Regular cardiac myocyte (primary cell): ENCODE results near the gene ATP6V0E1. TPM values are rescaled to one million over a fixed set of nuclear protein-coding genes. Genes with fewer than 3 reads are reported as not detected.

Experiments
- total RNA-seq: library from RNA; depleted of rRNA; stranded (reverse); fragments of >200 nt; gene quantifications from 2 replicates; pipeline ENCODE4 v1.2.3, GENCODE V29; 2014

ATP6V0E1 gene
- total RNA-seq: 248 and 351 TPM in 2 replicates

DNA sequence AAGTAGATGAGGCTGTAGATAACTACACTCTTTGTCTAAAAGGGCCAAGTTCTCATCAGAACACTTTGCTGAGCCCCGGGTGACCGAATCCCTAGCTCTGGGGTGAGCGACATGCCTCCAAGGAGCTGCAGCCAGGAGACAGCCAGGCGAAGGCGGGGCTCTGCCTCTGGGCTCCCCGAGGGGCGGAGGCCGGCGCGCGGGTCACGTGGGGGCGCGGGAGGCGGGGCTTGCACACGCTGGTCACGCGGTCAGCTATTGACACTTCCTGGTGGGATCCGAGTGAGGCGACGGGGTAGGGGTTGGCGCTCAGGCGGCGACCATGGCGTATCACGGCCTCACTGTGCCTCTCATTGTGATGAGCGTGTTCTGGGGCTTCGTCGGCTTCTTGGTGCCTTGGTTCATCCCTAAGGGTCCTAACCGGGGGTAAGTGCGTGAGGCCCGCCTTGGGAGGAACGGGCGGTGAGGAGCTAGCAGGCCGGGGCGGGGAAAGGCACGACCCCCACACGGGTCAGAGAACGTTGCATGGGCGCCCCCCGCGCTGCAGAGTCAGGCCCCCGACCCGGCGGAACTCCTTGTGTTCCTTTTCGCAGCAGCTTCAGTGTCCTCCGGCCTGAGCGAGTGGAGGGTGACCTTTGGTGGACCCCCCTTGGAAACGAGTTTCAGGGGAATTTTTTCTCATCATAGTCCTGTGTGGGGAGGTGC is at the start of gene ATP6V0E1:
TSS of gene ATP6V0E1 (plus strand) at position 230 of the 702 bp plus-strand sequence. CDS start at position 320, 90 bp downstream.

DNA sequence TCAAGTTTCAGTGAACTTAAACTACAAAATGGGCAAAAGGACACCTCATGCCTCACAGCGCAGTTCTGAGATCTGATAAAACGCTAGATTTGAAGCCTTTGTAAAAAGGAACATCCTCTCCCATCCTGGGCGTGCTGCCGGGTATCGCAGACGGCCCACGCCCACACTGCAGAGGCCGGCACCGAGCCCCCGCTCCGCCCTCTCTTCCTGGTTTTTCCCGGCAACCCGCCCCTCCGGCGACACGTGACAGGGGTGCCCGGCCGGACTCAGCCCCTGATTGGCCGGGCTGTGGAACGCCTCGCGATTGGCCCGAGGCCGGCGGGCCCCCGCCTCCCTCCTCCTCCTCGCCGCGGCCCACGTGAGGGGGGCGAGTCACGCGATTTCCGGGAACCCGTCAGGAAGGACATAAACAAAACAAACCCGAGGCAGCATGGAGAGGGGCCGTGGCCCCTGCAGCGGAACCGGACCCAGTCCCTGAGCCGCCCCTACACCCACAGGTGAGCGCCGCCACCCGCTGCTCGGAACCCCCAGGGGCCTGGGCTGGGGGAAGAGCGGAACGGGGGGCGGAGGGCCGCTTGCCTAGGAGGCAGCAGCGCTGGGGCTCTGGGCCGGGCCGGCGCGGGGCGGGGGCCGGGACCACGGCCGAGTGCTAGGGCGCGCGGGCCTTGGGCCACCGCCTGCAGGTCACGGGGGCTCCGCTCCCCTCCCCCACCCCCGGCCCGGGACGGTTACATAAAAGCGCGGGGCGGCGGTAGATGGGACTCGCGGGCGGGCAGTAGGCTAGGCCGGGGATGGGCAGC is 72.6 kb downstream of the ATP6V0E1 start, which contains the start of gene CREBRF:
TSS of gene CREBRF (plus strand) at position 370 of the 800 bp plus-strand sequence. CDS start 24,424 bp downstream, outside the sequence.

Other genes with a start within 250 kb of the ATP6V0E1 start
- 118 and 239 TPM in 2 replicates for gene DUSP1, start 212.6 kb upstream of the ATP6V0E1 start, total RNA-seq
- 136 and 152 TPM in 2 replicates for gene ERGIC1, start 149.5 kb upstream of the ATP6V0E1 start, total RNA-seq
- 34.4 and 80.1 TPM in 2 replicates for gene RPL26L1, start 24.3 kb upstream of the ATP6V0E1 start, total RNA-seq
- 6.5 and 24.8 TPM in 2 replicates for gene CREBRF, start 72.6 kb downstream of the ATP6V0E1 start, total RNA-seq
- gene BNIP1, start 160.8 kb downstream of the ATP6V0E1 start, total RNA-seq: 23.6 and 32.1 TPM in 2 replicates